Stimulated activated CD8-positive, alpha-beta memory T cell treated with anti-CD3 and anti-CD28 coated beads, Interleukin-4, amount 100 ng/mL, for 4 hours (primary cell): ENCODE data around the gene FBXW8.

Source experiments
- DNase-seq, 2 donors: peaks; one replicate each; pipeline ENCODE4 v3.0.0-alpha.2; 2020; ENCODE audit warnings: low read depth in 2 of 2, low spot score in 1 of 2

Gene FBXW8

DNA sequence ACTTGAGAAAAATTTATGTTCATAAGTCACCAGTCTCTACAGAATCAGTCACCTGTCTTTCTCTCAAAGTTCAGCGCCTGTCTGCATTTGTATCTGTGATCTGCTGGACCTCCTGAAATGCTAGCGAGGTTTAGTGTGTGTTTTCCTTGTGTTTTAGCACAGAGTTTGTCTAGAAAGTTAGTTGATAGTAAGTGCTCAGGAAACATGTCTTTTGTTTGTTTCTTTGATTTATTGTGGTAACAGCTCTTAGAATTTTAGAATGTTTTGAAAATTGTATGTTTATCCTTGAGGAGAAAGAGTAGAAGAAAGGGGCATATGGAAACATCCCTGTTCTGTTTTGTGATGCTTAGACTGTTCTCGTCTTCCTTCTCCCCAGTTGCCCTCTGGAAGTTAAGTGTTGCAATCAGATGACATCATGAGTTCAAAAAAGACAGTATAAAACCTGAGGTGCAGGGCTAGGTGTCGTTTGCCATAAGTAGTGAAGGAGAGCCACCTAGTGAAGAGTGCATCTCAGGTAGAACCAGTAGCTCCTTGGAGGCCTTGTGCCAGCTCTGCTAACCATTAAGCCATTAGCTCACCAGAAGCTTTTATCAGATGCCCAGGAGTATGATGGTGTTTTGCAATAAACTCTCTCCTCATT is 44.8 kb downstream of the FBXW8 start:
- DNase-seq, result no peak

DNA sequence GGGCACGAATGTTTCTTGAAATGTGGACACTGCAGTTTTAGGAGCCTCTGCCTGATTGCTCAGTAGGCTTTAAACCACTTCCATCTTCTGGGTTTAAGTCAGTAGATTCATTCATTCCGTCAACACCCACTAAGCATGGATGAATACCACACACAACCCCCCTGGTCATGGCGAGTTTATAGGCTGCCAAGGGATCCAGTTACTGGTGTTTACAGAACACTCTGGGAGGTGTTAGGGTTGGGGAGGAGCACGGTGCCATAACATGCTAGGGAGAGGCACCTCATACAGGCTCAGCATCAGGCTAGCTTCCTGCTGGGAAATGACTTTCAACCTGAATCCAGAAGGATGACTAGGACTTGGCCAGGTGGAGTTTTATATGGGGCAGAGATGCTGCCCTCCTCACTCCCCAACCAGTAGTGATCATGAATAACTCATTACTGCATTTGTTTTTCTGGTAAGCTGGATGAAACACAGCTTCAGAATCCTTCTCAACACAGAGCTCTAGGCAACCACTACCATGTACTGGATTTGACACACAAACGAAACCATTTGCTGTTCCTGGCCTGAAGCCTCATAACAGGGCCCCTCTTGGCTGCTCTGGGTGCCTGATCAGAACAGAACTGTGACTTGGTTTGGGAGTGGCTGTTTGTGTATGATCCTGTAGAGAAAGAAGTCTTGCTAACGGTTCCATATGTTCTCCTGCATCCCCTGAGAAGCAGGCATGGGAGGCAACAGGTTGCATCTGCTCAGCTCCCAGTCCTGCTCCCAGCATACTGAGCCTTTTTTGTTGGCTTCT is 47.9 kb downstream of the FBXW8 start:
- no peak for DNase-seq

DNA sequence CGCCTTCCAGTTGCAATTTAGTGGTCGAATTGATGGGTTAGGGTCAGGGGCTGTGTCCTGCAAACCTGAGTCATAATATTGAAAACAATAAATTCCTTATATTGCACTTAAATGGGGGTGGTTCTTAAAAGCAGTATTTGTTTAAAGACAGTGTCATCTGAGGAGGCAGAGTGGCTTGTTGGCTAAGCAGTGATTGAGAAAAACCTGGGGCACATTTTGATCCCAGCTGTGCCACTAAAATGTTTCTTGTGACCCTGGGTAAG is 48.4 kb downstream of the FBXW8 start:
- DNase-seq, result no peak

DNA sequence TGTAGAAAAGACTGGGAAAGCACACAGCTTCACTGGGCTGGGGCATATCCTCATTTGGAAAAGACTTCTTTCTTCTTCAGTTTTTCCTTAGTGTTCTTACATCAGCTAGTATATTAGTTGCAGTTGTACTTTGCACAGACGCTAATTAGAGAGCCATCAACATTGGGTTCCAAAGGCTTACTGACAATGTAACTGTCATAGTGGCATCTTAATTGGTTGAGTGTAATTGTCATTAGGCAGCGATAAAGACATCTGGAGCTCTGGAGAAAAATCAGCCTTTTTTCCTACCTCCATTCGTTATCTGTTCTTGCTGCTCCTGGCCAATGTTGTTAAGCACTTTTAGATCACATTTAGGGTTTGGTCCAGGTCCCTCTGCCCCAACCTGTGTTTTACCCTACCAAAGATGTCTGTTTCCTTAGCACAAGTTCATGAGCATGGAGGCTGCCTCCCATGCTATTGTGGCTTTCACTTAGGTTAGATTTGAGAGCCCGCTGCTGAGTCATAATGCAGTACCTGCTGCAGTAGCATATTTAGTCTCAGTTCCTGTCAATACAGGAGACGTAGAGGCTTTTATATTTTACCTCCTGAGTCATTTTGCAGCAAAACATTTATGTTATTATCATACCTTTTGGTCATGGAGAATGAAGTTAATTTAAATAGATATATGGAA is 49.2 kb downstream of the FBXW8 start:
- no peak for DNase-seq

DNA sequence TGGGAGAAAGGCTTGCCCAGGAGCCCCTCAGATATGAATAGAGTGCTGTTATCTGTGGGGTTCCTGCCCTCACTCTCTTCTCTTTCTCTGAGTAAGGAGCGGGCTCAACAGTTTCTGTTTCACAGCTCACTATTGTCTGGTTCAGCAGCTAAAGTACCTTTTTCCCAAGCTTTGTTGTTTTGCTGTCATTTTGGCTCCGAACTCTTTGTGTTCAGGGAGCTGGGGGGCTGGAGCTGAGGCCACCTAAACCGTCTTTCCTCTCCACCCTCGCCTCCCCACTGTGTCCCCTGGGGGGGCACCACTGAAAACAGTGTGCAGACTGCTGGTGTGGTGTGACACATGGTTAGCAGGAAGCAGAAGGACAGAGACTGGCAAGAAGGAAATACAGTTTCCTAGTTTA is 51.4 kb downstream of the FBXW8 start:
- DNase-seq, result no peak

DNA sequence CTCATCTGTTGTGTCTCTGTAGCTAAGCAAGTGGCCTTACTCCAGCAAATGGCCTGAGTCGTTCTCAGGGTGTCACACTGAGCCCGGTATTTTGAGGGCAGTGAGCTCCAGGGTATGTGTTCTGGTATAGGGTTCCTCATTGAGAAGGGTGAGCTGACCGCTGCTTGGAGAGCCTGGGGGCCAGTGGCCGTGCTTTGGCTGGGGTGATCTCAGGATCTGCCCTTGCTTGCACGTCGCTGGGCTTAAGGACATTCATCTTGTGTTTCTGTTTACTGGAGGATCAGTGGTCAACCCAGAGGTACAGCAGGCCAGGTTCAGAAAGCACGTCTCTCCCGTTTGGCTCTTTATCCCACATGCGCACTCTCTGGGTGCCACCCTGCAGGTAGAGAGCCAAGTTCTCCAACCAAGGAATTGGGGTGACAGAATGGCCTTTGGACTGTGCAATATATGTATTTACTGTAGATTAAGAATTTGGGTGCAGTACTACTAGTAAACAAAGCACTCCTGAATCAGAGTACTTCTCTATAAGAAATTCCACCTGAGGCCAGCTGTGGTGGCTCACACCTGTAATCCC is 52.1 kb downstream of the FBXW8 start:
- no peak for DNase-seq

DNA sequence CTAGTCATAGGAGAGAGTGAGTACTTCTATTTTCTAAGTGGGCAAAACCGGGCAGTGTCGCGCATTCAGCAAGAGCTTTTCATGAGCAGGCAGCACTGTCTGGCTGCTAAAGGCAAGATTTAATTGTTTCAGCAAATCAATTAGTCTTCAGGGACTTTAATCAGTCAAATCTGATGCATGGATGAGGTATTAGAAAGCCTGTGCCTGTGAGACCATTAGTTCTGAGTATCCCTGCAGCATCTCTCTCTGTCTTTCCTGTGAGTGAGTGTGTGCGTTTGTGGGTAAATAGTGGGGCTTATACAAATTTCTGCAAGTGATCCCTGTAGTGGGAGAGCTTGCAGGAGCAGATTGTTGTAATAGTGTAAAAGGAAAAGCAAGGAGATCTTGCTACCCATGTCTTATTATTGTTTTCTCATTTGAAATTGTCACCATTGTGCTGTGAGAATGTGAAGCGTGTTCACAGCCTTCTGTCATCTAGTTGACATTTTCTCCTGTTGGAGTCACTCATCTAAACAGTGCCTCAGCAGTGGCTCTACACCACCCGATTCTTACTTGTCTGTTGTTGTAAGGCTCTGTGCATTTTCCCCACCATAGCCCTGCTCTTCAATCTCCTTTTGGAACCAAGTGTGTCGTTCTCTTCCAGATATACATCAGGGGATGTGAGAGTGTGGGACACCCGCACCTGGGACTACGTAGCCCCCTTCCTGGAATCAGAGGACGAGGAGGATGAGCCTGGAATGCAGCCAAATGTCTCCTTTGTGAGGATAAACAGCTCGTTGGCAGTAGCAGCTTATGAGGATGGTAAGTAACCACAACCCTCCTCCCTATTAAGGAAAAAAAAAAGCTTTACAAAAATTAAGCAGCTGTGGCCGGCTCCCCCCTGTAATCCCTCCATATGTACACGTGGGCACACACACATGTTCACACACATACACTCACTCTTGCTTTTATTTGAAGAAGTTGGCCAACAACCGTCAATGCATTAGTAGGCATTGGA is 53.6 kb downstream of the FBXW8 start:
- DNase-seq, result no peak

DNA sequence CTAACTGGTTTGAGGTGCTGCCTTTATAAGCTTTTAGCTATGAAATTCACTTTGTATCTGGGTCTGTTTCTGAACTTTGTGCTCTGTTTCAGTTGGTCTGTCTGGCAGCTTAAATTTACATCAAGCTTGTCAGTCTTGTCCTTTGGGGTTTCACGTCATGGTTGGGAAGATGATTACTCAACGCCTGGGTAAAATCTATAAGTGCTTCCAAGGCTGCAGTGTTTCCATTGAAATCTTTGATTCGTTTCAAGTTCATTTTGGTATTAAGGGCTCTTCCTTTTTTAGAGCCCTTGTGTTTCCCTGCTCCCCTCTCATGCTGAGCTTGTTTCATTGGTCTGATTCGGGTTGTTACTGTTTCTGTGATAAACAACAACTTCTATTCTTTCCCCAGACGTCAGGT is 58.2 kb downstream of the FBXW8 start:
- DNase-seq, result no peak

DNA sequence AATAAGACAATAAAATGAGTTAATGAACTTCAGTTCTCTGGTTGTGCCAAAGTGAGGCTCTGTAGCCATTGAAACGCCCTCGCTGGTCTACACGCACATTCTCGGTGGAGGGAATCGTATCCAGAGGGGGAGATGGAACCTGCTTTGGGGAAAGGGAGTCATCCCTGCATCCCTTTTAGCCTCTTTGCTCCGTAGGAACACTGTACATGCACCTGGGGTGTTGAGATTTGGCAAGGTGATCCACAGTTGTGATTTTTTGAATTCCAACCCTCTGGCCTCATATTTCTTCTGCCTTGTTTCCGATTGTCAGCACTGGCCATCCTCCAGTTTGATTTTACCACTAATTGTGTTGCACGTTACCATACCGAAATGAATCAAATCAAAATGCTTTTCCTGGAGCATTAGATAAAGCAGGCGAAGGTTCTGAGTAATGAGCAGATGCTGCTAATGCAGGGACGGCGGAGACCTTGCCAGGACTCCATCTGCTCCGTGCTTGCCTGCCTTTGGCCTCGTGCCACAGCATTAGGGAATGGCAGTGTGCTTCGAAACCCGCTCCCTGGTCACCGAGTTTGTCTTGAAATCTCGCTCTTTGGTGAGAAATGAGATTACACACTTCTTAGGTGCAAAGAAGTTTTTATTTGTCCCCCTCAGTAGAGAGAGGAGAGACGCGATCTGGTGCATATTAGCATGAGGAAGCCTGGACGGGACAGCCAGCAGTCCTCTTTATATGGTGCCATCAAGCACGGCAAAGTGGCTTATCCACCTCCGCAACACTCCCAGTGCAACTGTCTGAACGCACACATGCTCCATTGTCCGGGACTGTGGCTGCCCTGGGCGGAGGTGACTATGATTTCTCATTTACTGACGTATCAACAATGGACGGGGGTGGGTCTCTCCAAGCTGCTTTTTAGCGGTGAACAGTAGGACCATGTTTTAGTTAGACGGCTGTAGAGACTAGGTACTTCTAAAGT is 59.1 kb downstream of the FBXW8 start:
- DNase-seq, result no peak

DNA sequence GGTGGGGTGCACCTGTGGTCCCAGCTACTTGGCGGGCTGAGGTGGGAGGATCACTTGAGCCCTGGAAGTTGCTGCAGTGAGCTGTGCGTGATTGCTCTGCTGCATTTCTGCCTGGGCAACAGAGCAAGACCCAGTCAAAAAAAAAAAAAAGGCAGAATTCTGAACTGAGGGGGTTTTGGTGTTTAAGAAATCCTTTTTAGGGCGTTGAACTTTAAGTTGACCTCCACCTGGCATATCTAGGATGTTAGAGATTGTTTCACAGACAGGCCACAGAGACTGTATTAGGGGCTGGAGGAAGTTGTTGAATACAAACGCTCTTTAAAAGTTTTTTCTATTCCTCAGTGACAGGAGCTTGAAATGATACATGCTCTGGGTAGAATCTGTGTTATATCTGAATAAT is 60.5 kb downstream of the FBXW8 start:
- DNase-seq, result no peak

DNA sequence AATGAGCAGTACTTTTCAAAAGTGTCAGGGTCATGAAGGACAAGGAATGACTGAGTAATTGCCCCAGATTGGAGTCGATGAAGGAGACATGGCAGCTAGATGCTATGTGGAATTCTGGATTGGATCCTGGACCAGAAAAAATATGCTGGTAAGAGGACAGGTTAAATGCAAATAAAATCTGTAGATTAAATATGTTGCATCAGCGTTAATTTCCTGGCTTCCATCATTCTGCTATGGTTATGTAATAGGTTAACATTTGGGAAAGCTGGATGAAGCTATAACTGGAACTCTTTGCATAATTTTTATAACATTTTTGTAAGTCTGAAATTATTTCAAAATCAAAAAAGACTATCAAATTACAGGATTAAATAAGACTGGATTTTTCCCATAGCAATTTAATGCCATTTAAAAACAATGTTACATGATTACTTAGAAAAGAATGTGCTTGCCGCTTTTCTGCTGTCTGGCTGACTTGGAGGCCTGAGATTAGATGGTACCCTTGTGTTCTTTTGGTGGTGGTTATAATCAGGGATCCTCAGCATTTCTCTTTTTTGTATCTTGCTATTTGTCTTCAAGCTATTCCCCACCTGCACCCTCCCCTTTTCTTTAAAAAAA is 65.1 kb downstream of the FBXW8 start:
- no peak for DNase-seq

DNA sequence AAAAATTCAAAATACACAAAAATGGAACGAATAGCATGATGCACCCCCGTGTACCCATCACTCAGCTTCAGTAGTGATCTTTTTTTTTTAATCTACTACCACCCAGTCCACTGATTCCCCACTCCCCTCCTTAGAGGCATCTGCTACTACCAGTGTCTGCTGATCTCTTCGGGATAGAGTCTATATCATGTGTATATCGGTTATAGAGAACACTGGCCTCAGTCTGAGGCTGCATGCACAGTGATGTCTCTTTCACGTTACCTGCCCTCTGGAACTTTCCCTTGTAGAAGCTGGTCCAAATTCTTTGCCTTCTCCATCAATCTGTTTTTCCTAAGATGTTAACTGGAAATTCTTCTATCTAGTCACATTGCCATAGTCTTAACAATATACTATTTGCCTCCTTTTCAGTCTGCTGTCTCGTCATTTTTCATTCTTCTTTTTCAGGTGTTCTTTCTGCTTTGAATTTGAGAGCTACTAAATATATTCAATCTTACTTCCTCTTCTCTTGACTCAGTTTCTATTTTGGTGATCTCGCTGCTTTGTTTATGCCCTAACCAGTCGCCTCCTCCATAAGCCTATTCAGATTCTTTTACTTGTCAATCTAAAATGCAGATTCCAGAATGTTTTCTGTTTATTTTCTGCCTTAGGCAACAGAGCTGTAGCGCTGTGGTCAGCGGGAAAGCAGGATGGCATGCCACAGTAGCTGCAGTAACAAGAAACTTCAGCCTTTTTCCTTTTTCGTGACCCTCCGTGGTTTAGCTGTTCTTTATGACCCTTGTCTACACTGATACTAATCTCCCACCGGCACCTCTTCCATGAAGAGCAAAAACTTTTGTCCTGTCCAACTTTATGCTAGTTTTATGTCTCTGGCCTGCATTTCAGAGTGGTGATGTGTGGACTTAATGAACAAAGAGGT is 67.0 kb downstream of the FBXW8 start:
- DNase-seq, result no peak

DNA sequence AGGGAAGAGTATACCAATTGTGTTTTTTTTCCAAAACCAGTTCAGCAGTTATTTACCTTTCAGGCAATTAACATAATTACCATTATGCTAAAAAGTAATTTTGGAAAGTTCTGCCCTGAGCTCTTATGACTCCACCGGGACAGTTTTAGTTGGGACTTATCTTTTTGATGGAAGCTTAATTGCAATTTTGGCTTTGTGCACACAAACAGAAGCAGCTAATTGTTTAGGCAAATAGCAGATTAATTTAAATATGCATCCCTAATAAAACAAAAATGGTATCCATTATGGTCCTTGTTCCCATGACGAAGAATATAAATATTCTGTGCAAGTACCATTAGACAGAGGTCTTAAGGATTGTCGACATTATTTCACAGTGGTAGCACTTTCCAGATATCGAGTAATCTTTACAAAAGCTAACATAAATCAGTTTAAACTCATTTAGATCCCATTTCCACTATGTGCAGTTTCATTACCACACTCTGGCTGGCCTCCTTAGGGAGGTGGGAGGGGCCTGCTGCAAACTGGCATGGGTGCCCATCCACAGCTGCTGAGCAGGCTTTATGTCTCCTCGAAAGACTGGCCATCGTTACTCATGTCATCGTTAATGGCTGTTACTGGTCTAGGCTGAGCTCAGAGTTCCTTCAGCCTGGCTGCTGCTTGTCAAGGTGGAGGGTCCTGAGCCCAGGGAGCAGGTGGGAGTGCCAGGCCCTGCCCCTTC is 68.2 kb downstream of the FBXW8 start:
- DNase-seq, result no peak

DNA sequence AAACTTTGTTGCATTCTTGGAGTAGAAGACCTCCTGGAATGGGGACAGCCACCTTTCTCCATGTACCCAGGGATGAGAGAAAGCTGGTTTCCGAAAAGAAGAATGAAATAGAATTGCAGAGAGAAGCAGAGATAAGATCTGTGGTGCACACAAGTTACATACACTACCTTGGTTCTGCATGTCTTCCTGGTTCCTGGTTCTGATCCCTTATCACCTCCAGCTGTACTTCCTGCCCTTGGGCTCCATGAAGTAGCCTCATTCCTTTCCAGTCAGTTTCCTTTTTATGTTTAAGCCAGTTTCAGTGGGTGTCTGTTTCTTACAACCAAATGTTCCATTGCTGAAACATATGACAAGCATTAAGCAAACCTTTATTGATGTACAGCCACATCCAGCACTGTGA is 69.3 kb downstream of the FBXW8 start:
- DNase-seq, result no peak

DNA sequence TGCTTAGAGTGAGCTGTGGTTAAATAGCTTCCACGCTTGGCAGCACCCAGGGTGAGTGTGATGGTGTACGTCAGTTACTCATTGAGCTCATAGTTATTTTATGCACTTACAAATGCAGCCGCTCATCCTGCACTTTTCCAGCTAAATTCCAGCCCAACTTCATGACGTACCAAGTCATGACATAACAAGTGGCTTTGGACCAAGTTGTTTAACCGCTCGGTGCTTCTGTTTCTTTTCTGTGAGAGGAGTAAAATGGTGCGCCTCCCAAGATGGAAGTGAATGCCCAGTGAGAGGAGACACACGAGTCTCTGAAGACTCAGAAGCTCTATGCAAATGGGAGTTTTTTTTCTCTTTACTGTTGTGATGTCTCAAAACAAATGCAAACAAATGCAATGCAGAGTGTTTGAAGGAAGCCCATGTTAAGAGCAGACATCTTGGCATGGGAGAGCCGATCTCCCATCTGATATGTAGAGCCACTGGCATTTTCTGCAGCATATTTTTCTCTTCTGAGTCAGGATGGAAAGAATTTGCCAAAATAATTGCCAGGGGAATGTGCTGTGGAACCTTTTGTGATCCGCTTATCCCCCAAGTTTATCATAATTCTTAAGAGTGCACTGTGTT is 72.2 kb downstream of the FBXW8 start:
- DNase-seq, result no peak

DNA sequence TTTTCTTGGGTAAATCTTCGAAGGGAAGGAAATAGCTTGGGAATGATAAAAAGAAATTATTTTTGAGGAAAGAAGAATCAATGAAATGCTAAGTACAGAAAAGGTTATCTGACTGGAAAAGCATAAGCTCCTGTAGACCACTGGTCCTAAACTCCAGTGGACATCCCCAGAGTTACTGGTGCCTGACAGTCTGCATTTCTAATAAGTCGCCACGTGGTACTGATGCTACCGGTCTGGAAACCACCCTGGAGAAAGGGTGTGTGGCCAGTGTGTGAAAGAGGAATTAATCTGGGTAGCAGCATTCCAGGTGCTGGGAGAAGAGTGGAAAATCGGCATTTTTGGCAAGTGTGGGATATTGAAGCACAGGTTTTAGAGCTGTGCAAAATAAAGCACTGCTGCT is 73.3 kb downstream of the FBXW8 start:
- DNase-seq, result no peak

DNA sequence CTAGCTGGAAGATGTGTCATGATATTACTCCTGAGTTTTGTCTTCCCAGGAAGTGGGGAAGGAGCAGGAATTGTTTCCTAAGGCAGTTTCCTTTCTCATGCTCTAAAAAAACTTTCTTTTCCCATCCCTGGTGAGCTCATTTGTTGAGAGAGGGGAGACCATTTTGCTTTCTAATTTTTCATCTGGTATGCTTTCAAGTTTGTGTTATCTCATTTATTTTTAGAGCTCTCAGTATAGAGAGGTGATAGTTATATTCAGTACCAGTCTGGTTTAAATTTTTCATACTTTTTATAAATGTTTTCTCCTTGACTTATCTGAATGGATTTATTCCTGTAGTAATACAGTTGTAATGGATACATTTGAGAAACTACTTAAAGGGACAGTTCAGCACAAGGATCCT is 79.6 kb downstream of the FBXW8 start:
- DNase-seq, result no peak
